ENCODE data around the gene PRDM16. TPM values are rescaled to one million over a fixed set of nuclear protein-coding genes. Genes with fewer than 3 reads are reported as not detected.

The PRDM16 gene
- polyA plus RNA-seq, 1 donor from 2014 or later, result 0.21 TPM

DNA sequence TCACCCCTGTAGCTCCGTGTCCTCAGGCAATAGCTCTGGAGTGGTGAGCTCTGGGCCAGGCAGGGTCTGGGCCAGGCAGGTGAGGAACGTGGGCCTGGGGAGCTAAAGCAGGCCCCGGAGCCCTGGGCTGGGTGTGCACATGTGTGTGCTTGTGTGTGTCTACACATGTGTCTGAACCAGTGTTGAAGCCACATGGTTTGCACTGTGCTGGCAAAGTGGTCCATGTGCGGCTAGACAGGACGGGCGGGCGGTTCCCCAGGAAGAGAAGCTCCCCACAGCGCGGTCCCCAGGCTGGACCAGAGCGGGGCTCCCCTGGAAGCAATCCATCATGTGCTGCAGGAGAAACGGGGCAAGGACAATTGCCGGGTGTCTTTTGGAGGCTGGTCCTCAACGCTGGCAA is 84.2 kb downstream of the PRDM16 start:
- H3K9me2 ChIP-seq (ENCODE audit: insufficient read depth, low read length), result no peaks in the 10 kb centered on the region
- no peaks in the 10 kb centered on the region for H3K27me3 ChIP-seq (ENCODE audit: insufficient read depth, low read depth, low read length)
- H3K36me3 ChIP-seq (ENCODE audit: insufficient read depth, low read length), result no peaks in the 10 kb centered on the region
- H3K27ac ChIP-seq (ENCODE audit: low read length), result no peak overlapping the region
- H3K79me2 ChIP-seq (replicated peaks; ENCODE audit: insufficient read depth, low read length), result peaks cover 32% of the 10 kb centered on the region
- H3K9ac ChIP-seq (ENCODE audit: low read length), result no peak overlapping the region
- no peak overlapping the region for H3K4me2 ChIP-seq (ENCODE audit: low read length)
- no peak overlapping the region for H3K4me3 ChIP-seq (ENCODE audit: low read length)
- H4K20me1 ChIP-seq (ENCODE audit: insufficient read depth), result no peaks in the 10 kb centered on the region
- H3K9me3 ChIP-seq (ENCODE audit: low read length), result no peaks in the 10 kb centered on the region
- TF ChIP-seq SMC3 (conservative IDR thresholded peaks at IDR 0.05; ENCODE audit: poor library complexity) (no peak), RAD21 (conservative IDR thresholded peaks at IDR 0.05) (no peak), TAF1 (IDR thresholded peaks at IDR 0.05; ENCODE audit: low read depth) (no peak), EP300 (conservative IDR thresholded peaks at IDR 0.05; ENCODE audit: poor library complexity, severe bottlenecking) (no peak), POLR2AphosphoS5 (IDR thresholded peaks at IDR 0.05) (no peak), MXI1 (conservative IDR thresholded peaks at IDR 0.05; ENCODE audit: poor library complexity, severe bottlenecking) (no peak), EZH2 (IDR thresholded peaks at IDR 0.05; ENCODE audit: borderline replicate concordance, insufficient read depth, low read length, poor library complexity, severe bottlenecking) (no peak)
- TF ChIP-seq, protein P1, sequence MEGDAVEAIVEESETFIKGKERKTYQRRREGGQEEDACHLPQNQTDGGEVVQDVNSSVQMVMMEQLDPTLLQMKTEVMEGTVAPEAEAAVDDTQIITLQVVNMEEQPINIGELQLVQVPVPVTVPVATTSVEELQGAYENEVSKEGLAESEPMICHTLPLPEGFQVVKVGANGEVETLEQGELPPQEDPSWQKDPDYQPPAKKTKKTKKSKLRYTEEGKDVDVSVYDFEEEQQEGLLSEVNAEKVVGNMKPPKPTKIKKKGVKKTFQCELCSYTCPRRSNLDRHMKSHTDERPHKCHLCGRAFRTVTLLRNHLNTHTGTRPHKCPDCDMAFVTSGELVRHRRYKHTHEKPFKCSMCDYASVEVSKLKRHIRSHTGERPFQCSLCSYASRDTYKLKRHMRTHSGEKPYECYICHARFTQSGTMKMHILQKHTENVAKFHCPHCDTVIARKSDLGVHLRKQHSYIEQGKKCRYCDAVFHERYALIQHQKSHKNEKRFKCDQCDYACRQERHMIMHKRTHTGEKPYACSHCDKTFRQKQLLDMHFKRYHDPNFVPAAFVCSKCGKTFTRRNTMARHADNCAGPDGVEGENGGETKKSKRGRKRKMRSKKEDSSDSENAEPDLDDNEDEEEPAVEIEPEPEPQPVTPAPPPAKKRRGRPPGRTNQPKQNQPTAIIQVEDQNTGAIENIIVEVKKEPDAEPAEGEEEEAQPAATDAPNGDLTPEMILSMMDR (IDR thresholded peaks at IDR 0.05; ENCODE audit: poor library complexity, severe bottlenecking), result no peak
- TF ChIP-seq, protein P2, sequence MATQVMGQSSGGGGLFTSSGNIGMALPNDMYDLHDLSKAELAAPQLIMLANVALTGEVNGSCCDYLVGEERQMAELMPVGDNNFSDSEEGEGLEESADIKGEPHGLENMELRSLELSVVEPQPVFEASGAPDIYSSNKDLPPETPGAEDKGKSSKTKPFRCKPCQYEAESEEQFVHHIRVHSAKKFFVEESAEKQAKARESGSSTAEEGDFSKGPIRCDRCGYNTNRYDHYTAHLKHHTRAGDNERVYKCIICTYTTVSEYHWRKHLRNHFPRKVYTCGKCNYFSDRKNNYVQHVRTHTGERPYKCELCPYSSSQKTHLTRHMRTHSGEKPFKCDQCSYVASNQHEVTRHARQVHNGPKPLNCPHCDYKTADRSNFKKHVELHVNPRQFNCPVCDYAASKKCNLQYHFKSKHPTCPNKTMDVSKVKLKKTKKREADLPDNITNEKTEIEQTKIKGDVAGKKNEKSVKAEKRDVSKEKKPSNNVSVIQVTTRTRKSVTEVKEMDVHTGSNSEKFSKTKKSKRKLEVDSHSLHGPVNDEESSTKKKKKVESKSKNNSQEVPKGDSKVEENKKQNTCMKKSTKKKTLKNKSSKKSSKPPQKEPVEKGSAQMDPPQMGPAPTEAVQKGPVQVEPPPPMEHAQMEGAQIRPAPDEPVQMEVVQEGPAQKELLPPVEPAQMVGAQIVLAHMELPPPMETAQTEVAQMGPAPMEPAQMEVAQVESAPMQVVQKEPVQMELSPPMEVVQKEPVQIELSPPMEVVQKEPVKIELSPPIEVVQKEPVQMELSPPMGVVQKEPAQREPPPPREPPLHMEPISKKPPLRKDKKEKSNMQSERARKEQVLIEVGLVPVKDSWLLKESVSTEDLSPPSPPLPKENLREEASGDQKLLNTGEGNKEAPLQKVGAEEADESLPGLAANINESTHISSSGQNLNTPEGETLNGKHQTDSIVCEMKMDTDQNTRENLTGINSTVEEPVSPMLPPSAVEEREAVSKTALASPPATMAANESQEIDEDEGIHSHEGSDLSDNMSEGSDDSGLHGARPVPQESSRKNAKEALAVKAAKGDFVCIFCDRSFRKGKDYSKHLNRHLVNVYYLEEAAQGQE (IDR thresholded peaks at IDR 0.05; ENCODE audit: borderline replicate concordance), result no peak
- H2AFZ ChIP-seq (ENCODE audit: low read depth, low read length), result no peak overlapping the region
- H3F3A ChIP-seq (ENCODE audit: insufficient read depth, low read length, poor library complexity, severe bottlenecking), result no peaks in the 10 kb centered on the region

DNA sequence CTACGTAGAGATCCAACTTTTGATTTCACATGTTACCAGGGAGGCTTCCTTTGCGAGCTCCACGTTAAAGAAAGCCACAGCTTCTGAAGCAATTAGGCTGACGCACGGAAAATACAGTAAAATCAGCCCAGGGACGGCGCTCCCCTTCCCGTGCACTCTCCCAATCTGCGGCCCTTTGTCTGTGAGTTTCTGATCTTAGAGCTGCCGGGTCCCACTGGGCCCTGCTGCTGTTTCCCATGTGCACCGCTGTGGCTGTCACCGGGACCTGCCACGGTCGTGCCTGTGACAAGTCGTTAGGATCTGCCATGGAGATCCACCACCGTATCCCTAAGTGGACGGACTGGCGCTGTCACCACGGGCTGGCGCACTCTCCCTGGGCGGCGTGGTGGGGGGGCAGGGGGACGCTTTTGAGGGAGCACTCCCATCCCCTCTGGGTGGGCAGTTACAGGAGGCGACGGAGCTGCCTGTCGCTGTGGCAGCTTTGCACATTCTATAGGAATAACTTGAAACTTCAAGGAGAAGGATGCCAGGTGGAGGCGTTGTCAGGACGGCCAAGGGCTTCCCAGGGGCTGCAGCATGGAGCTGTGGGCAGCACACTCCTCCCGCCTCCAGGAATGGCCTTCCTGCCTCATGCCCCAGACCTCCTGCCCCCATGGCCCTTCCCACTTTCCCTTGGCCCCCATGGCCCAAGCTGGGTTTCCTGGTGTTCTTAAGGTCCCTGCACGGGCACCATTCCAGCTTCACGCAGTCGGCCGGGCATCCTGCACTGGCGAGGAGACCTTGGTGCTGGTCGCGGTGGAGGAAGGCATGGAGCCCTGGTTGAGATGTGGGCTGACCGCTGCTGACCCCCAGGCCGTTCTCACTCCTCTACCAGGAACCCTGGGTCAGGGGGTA is 85.1 kb downstream of the PRDM16 start:
- Histone ChIP-seq H3F3A (ENCODE audit: insufficient read depth, low read length, poor library complexity, severe bottlenecking) (no peaks in the 10 kb centered on the region), H4K20me1 (ENCODE audit: insufficient read depth) (no peaks in the 10 kb centered on the region), H3K27me3 (ENCODE audit: insufficient read depth, low read depth, low read length) (no peaks in the 10 kb centered on the region), H3K4me3 (ENCODE audit: low read length) (peak overlapping the region; percentile 5), H2AFZ (ENCODE audit: low read depth, low read length) (no peak overlapping the region), H3K9ac (ENCODE audit: low read length) (no peak overlapping the region), H3K4me2 (ENCODE audit: low read length) (no peak overlapping the region), H3K27ac (ENCODE audit: low read length) (no peak overlapping the region), H3K79me2 (replicated peaks; ENCODE audit: insufficient read depth, low read length) (peaks cover 32% of the 10 kb centered on the region), H3K9me2 (ENCODE audit: insufficient read depth, low read length) (no peaks in the 10 kb centered on the region), H3K36me3 (ENCODE audit: insufficient read depth, low read length) (no peaks in the 10 kb centered on the region), H3K9me3 (ENCODE audit: low read length) (no peaks in the 10 kb centered on the region)
- TF ChIP-seq EP300 (conservative IDR thresholded peaks at IDR 0.05; ENCODE audit: poor library complexity, severe bottlenecking), result no peak
- no peak for TF ChIP-seq TAF1 (IDR thresholded peaks at IDR 0.05; ENCODE audit: low read depth)
- TF ChIP-seq RAD21 (conservative IDR thresholded peaks at IDR 0.05), result no peak

All from neural cell (in vitro differentiated cells).